ENCODE results near the gene SCG5. TPM values are rescaled to one million over a fixed set of nuclear protein-coding genes. Genes with fewer than 3 reads are reported as not detected.

Gene SCG5
- total RNA-seq, 1 donor from 2014 or later, result 0.96 TPM

DNA sequence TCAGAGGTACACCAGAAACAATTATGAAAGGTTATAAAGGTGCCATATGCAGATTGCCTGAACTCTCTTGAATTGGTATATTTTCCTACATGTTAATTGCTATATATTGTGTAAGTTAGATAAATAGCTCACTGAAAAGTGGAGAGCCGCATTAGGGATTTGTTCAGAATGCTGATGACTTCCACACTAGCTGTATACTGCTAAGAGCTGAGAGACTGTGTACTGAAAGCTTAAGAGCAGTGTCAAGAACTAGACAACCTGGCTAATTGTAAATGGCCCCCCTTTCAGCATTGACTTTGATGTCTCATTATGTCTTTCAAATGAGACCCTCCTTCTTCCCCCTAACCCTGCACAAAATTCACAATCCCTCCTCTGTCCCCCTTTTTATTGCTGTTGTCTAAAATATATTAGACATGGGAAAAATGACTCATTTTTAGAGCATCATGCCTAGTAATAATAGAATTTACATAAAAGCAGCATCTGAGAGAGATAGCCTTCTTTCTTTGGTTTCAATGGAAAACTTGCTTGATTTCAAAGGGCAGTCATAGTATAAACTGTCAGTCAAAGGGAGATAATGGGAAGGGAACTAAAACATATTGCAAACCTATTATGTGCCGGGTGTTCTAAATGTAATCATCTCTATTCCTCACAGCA lies 41.6 kb downstream of the SCG5 start:
- no peak for TF ChIP-seq CTCF (IDR thresholded peaks at IDR 0.05)

GRCh38 chr15:32683906-32684584 lies 42.5 kb downstream of the SCG5 start:
- no peak overlapping the region for H3K27ac ChIP-seq
- DNase-seq, result no peak
- intact Hi-C loops (cut with DNase I), result no loop called here

More for the DNA sequence above, 41.6 kb downstream of the SCG5 start:
- Histone ChIP-seq H3K4me3 (no peak overlapping the region), H3K4me1 (peaks cover 13% of the 10 kb centered on the region), H3K36me3 (no peaks in the 10 kb centered on the region), H3K9me3 (no peaks in the 10 kb centered on the region), H3K27me3 (no peaks in the 10 kb centered on the region), H3K27ac (no peak overlapping the region)
- ATAC-seq, result no peak
- intact Hi-C loops (cut with DNase I), result no loop called here
- DNase-seq, result no peak

GRCh38 chr15:32685576-32685975 lies 44.1 kb downstream of the SCG5 start:
- no peak for DNase-seq
- Histone ChIP-seq H3K9me3 (no peaks in the 10 kb centered on the region), H3K27me3 (no peaks in the 10 kb centered on the region), H3K4me1 (peaks cover 13% of the 10 kb centered on the region), H3K36me3 (no peaks in the 10 kb centered on the region), H3K4me3 (no peak overlapping the region), H3K27ac (no peak overlapping the region)
- ATAC-seq, result no peak
- intact Hi-C loops (cut with DNase I), result no loop called here
- no peak for TF ChIP-seq CTCF (IDR thresholded peaks at IDR 0.05)

More at GRCh38 chr15:32683906-32684584, 42.5 kb downstream of the SCG5 start:
- Histone ChIP-seq H3K9me3 (no peaks in the 10 kb centered on the region), H3K4me3 (no peak overlapping the region), H3K27me3 (no peaks in the 10 kb centered on the region), H3K4me1 (peaks cover 13% of the 10 kb centered on the region), H3K36me3 (no peaks in the 10 kb centered on the region)
- TF ChIP-seq CTCF (IDR thresholded peaks at IDR 0.05), result no peak
- peak; percentile 91 for ATAC-seq

DNA sequence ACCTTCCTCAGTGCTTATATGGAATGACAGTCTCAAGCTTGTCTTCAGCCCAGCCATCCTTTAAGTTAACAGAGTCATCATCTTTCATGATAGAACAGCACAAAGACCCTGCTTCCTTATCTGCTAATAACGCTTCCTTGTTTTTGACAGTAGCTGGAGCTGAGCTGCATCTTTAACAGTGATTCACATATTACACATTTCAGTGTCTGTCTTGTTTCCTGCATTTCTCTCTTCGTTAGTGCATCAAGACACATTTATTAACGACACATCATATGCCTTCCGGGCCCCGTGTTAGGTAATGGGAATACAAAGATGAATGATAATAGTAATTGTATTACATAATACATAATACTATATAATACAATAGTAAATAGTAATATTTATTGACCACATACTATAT lies 46.0 kb downstream of the SCG5 start:
- Histone ChIP-seq H3K27me3 (no peaks in the 10 kb centered on the region), H3K27ac (no peak overlapping the region), H3K4me3 (no peak overlapping the region), H3K4me1 (peaks cover 6% of the 10 kb centered on the region), H3K9me3 (no peaks in the 10 kb centered on the region), H3K36me3 (no peaks in the 10 kb centered on the region)
- intact Hi-C loops (cut with DNase I), result no loop called here
- no peak for TF ChIP-seq CTCF (IDR thresholded peaks at IDR 0.05)
- ATAC-seq, result no peak
- DNase-seq, result no peak

- Histone ChIP-seq H3K27ac (no peak overlapping the region), H3K9me3 (no peaks in the 10 kb centered on the region), H3K4me3 (no peak overlapping the region), H3K4me1 (no peaks in the 10 kb centered on the region), H3K27me3 (no peaks in the 10 kb centered on the region), H3K36me3 (no peaks in the 10 kb centered on the region)
- intact Hi-C loops (cut with DNase I), result no loop called here
- TF ChIP-seq CTCF (IDR thresholded peaks at IDR 0.05), result no peak
- ATAC-seq, result peak; percentile 62
- DNase-seq, result peak; percentile 70
These were observed 46.7 kb downstream of the SCG5 start for GRCh38 chr15:32688151-32688639.

Measured in upper lobe of right lung (tissue), 1 donor.